Ramos (cell line): ENCODE results near the gene FXYD6.
"Not testable (repeated sequence)": the region's sequence is repeated elsewhere in the genome, so short reads cannot be mapped to it uniquely, and the experiment has no call there.

Experiments
- in situ Hi-C: fragments of 300-500 bp; cut with MboI; formaldehyde crosslinking; loops from one replicate; pipeline ENCODE4 v1.14.3; 2022; ENCODE audit warnings: low sequenced_read_pairs; ENCODE audit not compliant: unreplicated experiment

Gene FXYD6

GRCh38 chr11:117871784-117872183, 4.7 kb downstream of the FXYD6 start:
- in situ Hi-C loops, result no loop called here

GRCh38 chr11:117871160-117871559, 5.3 kb downstream of the FXYD6 start:
- in situ Hi-C loops, result no loop called here

GRCh38 chr11:117870103-117870952, 6.1 kb downstream of the FXYD6 start:
- in situ Hi-C loops, result no loop called here

GRCh38 chr11:117869604-117870003, 6.9 kb downstream of the FXYD6 start:
- in situ Hi-C loops, result no loop called here

- in situ Hi-C loops, result no loop called here
These were observed 7.5 kb downstream of the FXYD6 start for GRCh38 chr11:117868815-117869561.

GRCh38 chr11:117868088-117868487, 8.4 kb downstream of the FXYD6 start:
- in situ Hi-C loops, result no loop called here

GRCh38 chr11:117866526-117866925, 9.9 kb downstream of the FXYD6 start:
- in situ Hi-C loops, result no loop called here

GRCh38 chr11:117865546-117865945, 10.9 kb downstream of the FXYD6 start:
- in situ Hi-C loops, result not testable (repeated sequence)

- in situ Hi-C loops, result no loop called here
These were observed 13.1 kb downstream of the FXYD6 start for GRCh38 chr11:117863383-117863782.

GRCh38 chr11:117862753-117863152, 13.7 kb downstream of the FXYD6 start:
- in situ Hi-C loops, result no loop called here

GRCh38 chr11:117862019-117862725, 14.3 kb downstream of the FXYD6 start:
- in situ Hi-C loops, result no loop called here

GRCh38 chr11:117861151-117862018, 15.1 kb downstream of the FXYD6 start:
- in situ Hi-C loops, result no loop called here

GRCh38 chr11:117860139-117860538, 16.3 kb downstream of the FXYD6 start:
- in situ Hi-C loops, result no loop called here

GRCh38 chr11:117859488-117860112, 16.9 kb downstream of the FXYD6 start:
- in situ Hi-C loops, result no loop called here

GRCh38 chr11:117859061-117859460, 17.4 kb downstream of the FXYD6 start:
- in situ Hi-C loops, result no loop called here

GRCh38 chr11:117857734-117858414, 18.6 kb downstream of the FXYD6 start:
- in situ Hi-C loops, result no loop called here

- in situ Hi-C loops, result no loop called here
These were observed 20.4 kb downstream of the FXYD6 start for GRCh38 chr11:117855912-117856651.

GRCh38 chr11:117855186-117855845, 21.1 kb downstream of the FXYD6 start:
- in situ Hi-C loops, result no loop called here
